Osteocyte (in vitro differentiated cells): ENCODE results near the gene STPG2. TPM values are rescaled to one million over a fixed set of nuclear protein-coding genes. Genes with fewer than 3 reads are reported as not detected.
"Not testable (repeated sequence)": the region's sequence is repeated elsewhere in the genome, so short reads cannot be mapped to it uniquely, and the experiment has no call there.

ENCODE experiments used
- DNase-seq: peaks from one replicate; pipeline ENCODE4 v3.0.0; 2021; ENCODE audit warnings: mixed read lengths; ENCODE audit not compliant: unreplicated experiment; ENCODE audit errors: extremely low spot score
- H3K27ac Mint-ChIP-seq: one replicate; pipeline ENCODE4 v1.8.0; 2021; ENCODE audit warnings: mild to moderate bottlenecking, mixed read lengths; ENCODE audit not compliant: unreplicated experiment
- H3K27me3 Mint-ChIP-seq: one replicate; pipeline ENCODE4 v1.8.0; 2021; ENCODE audit warnings: mixed read lengths; ENCODE audit not compliant: unreplicated experiment
- H3K36me3 Mint-ChIP-seq: one replicate; pipeline ENCODE4 v1.8.0; 2021; ENCODE audit warnings: mixed read lengths; ENCODE audit not compliant: unreplicated experiment
- H3K4me1 Mint-ChIP-seq: one replicate; pipeline ENCODE4 v1.8.0; 2021; ENCODE audit warnings: mixed read lengths; ENCODE audit not compliant: unreplicated experiment
- H3K4me3 Mint-ChIP-seq: one replicate; pipeline ENCODE4 v1.8.0; 2021; ENCODE audit warnings: mild to moderate bottlenecking, moderate library complexity, mixed read lengths; ENCODE audit not compliant: unreplicated experiment
- H3K9me3 Mint-ChIP-seq: one replicate; pipeline ENCODE4 v1.8.0; 2021; ENCODE audit warnings: mixed read lengths; ENCODE audit not compliant: unreplicated experiment
- CTCF ChIP-seq: fragments of 200-600 bp; sonication (generic); IDR thresholded peaks from 2 replicates; pipeline ENCODE4 v1.5.0; 2021; ENCODE audit warnings: antibody characterized with exemption, mild to moderate bottlenecking, moderate library complexity
- total RNA-seq: library from RNA; stranded (reverse); gene quantifications from 2 replicates; pipeline ENCODE4 v1.2.1, GENCODE V29; 2021

The STPG2 gene
- total RNA-seq, 1 donor from 2014 or later, result not detected

DNA sequence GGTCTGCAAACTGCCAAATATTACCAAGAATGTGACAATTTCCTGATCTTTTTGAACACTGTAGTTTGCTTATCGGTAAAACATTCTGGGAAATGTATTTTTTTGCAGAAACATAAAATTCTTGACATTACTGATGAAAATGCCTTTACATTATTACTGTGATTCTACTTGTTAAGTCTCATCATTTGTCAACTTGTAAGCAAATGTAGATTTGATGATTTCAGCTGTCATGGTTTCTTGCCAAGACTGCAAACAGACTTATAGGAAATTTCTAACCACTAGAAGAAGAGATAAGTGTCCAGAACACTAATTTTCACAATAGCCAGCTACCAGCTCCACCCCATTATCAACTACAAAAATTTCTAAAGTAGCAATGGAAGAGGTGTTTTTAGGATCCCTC lies 560.4 kb downstream of the STPG2 start:
- Mint-ChIP-seq H3K27ac (no peak overlapping the region), H3K4me1 (no peaks in the 10 kb centered on the region), H3K27me3 (no peaks in the 10 kb centered on the region), H3K9me3 (no peaks in the 10 kb centered on the region), H3K36me3 (no peaks in the 10 kb centered on the region), H3K4me3 (no peak overlapping the region)
- DNase-seq, result no peak
- TF ChIP-seq CTCF, result no peak

- H3K36me3 Mint-ChIP-seq, result no peaks in the 10 kb centered on the region
- H3K27me3 Mint-ChIP-seq, result peaks cover 4% of the 10 kb centered on the region
- no peaks in the 10 kb centered on the region for H3K9me3 Mint-ChIP-seq
- DNase-seq, result no peak
- TF ChIP-seq CTCF, result no peak
- H3K4me3 Mint-ChIP-seq, result no peak overlapping the region
- H3K4me1 Mint-ChIP-seq, result no peaks in the 10 kb centered on the region
- no peak overlapping the region for H3K27ac Mint-ChIP-seq
Measured at GRCh38 chr4:97577004-97577403, 566.3 kb downstream of the STPG2 start.

GRCh38 chr4:97560009-97560408 lies 583.3 kb downstream of the STPG2 start:
- Mint-ChIP-seq H3K27ac (no peak overlapping the region), H3K4me3 (no peak overlapping the region), H3K4me1 (no peaks in the 10 kb centered on the region), H3K27me3 (no peaks in the 10 kb centered on the region), H3K9me3 (peaks cover 12% of the 10 kb centered on the region), H3K36me3 (no peaks in the 10 kb centered on the region)
- TF ChIP-seq CTCF, result no peak
- no peak for DNase-seq

- H3K27me3 Mint-ChIP-seq, result no peaks in the 10 kb centered on the region
- H3K27ac Mint-ChIP-seq, result no peak overlapping the region
- no peaks in the 10 kb centered on the region for H3K36me3 Mint-ChIP-seq
- no peak for DNase-seq
- H3K9me3 Mint-ChIP-seq, result peaks cover 6% of the 10 kb centered on the region
- no peaks in the 10 kb centered on the region for H3K4me1 Mint-ChIP-seq
- no peak overlapping the region for H3K4me3 Mint-ChIP-seq
- no peak for TF ChIP-seq CTCF
Measured at GRCh38 chr4:97558204-97558778, 585.0 kb downstream of the STPG2 start.

- not testable (repeated sequence) for H3K27ac Mint-ChIP-seq, H3K4me1 Mint-ChIP-seq, H3K36me3 Mint-ChIP-seq, H3K4me3 Mint-ChIP-seq, H3K9me3 Mint-ChIP-seq, DNase-seq, H3K27me3 Mint-ChIP-seq
Measured at GRCh38 chr4:97550637-97551036, 592.6 kb downstream of the STPG2 start.
